SU-DHL-6 (cell line): ENCODE results near the gene PPARGC1A.

Experiments
- H2AFZ ChIP-seq: fragments of 200-600 bp; sonication (generic); 2 replicates; pipeline ENCODE4 v1.6.1; 2014; ENCODE audit warnings: low read depth, mild to moderate bottlenecking, moderate library complexity, mixed read lengths, antibody characterized with exemption, low read length; ENCODE audit not compliant: severe bottlenecking
- H3F3A ChIP-seq: fragments of 200-600 bp; shearing (Covaris generic); 2 replicates; pipeline ENCODE4 v1.6.0; 2016; ENCODE audit warnings: antibody characterized with exemption, mild to moderate bottlenecking; ENCODE audit not compliant: insufficient read depth
- H3K27ac ChIP-seq: fragments of 200-600 bp; sonication (generic); 2 replicates; pipeline ENCODE4 v1.5.1; 2016; ENCODE audit warnings: low read depth, mild to moderate bottlenecking, low read length, moderate library complexity, mixed read lengths
- H3K27me3 ChIP-seq: fragments of 200-600 bp; sonication (generic), shearing (Covaris generic); 2 replicates; pipeline ENCODE4 v1.6.0; 2014; ENCODE audit warnings: mild to moderate bottlenecking, low read length
- H3K36me3 ChIP-seq: fragments of 200-600 bp; sonication (generic); 2 replicates; pipeline ENCODE4 v1.6.1; 2014; ENCODE audit warnings: mild to moderate bottlenecking, low read length, mixed read lengths
- H3K4me2 ChIP-seq: fragments of 300-600, 200-600 bp; shearing (Covaris generic), sonication (generic); 2 replicates; pipeline ENCODE4 v1.6.0; 2014; ENCODE audit warnings: low read length, low read depth, mild to moderate bottlenecking; ENCODE audit not compliant: poor library complexity, severe bottlenecking
- H3K4me3 ChIP-seq: fragments of 200-600 bp; sonication (generic); 2 replicates; pipeline ENCODE4 v1.5.1; 2014; ENCODE audit warnings: antibody characterized with exemption, low read length, mild to moderate bottlenecking, mixed read lengths; ENCODE audit not compliant: insufficient read depth, poor library complexity, severe bottlenecking
- H3K79me2 ChIP-seq: fragments of 200-600 bp; sonication (generic); 2 replicates; pipeline ENCODE4 v1.6.1; 2014; ENCODE audit warnings: mild to moderate bottlenecking, low read length, moderate library complexity; ENCODE audit not compliant: insufficient read depth
- H3K9ac ChIP-seq: fragments of 200-600 bp; sonication (generic); 2 replicates; pipeline ENCODE4 v1.7.0; 2014; ENCODE audit warnings: mild to moderate bottlenecking, low read length
- H3K9me2 ChIP-seq: fragments of 200-600 bp; sonication (generic); replicated peaks from 2 replicates; pipeline ENCODE4 v1.6.1; 2014; ENCODE audit warnings: low read length; ENCODE audit not compliant: insufficient read depth
- H3K9me3 ChIP-seq: fragments of 200-600 bp; sonication (generic); 2 replicates; pipeline ENCODE4 v1.6.1; 2014; ENCODE audit warnings: low read length, mixed read lengths; ENCODE audit not compliant: insufficient read depth
- H4K20me1 ChIP-seq: fragments of 200-600 bp; sonication (generic); 2 replicates; pipeline ENCODE4 v1.6.1; 2014; ENCODE audit warnings: low read depth, mild to moderate bottlenecking, antibody characterized with exemption, low read length, moderate library complexity, mixed read lengths
- CTCF ChIP-seq: fragments of 200-600 bp; sonication (generic); IDR thresholded peaks from one replicate; pipeline ENCODE4 v1.5.1; 2017; ENCODE audit warnings: antibody characterized with exemption, mild to moderate bottlenecking, low read length, moderate library complexity; ENCODE audit not compliant: insufficient read depth, poor library complexity, severe bottlenecking
- EZH2phosphoT487 ChIP-seq: fragments of 200-600 bp; sonication (generic), shearing (Covaris generic); conservative IDR thresholded peaks from 2 replicates; pipeline ENCODE4 v1.6.1; 2018; ENCODE audit warnings: mild to moderate bottlenecking, antibody characterized with exemption, low read length, moderate library complexity, mixed read lengths

Gene PPARGC1A

DNA sequence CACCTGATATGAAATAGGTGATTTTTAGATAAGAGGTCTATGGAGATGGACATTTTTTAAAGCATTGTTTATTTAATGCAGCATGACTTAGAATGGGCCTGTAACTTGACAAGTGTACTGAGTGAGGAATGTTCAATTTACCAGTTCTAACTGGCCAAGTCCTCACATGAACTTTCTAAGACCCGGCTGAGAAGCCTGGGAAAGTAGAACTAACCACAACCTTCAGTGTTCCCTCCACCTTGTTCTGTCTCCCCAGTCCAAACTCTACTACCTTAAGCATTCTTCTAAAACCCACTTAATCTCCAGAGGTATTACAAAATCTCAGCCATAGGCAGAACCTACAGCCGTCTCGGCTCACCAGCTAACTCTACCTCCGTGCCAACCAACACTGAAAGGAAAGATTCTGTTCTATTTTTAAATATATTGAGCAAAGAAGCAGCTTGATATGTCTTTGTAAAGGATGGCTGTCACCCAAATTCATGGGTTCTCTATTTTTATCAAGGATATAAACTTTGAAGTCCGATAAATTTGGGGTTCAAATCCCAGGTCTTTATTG is 6.8 kb downstream of the PPARGC1A start:
- H3K4me3 ChIP-seq: no peak overlapping the region
- H3F3A ChIP-seq: no peaks in the 10 kb centered on the region
- no peak for TF ChIP-seq CTCF
- TF ChIP-seq EZH2phosphoT487: no peak
- no peak overlapping the region for H3K27ac ChIP-seq
- no peak overlapping the region for H3K9ac ChIP-seq
- H3K36me3 ChIP-seq: no peaks in the 10 kb centered on the region
- no peaks in the 10 kb centered on the region for H3K27me3 ChIP-seq
- no peak overlapping the region for H3K4me2 ChIP-seq
- H2AFZ ChIP-seq: no peak overlapping the region
- H4K20me1 ChIP-seq: no peaks in the 10 kb centered on the region
- H3K79me2 ChIP-seq: no peaks in the 10 kb centered on the region
- no peaks in the 10 kb centered on the region for H3K9me2 ChIP-seq
- no peaks in the 10 kb centered on the region for H3K9me3 ChIP-seq

DNA sequence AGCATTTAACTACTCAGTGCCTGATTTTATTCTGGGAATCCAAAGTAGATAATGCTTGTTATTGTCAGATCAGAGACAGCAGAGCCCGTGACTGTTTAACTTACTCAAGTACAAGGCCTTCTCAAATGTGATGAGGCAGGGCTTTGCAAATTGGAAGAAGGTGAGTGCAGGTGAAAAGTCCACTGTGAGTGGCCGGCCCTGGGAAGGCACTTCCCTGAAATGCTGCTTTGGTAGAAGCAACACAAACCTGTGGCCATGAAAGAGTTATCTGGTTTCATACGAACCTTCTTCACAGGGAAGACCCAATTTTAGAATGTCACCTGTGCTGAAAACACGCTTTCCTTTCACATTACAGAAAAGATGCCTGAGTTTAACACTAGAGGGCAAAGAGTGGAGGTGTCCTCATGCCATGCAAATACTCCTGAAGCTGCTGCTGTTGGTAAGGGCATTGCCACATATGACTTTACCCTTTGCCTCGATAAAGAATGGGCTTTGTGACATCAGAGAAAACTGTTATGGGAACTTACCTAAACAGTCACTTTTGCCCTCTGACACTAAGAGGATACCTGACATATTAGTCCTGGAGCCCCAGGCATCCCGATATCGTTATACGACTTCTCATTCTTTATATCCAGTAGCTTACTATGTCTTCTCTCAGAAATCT is 8.0 kb downstream of the PPARGC1A start:
- no peaks in the 10 kb centered on the region for H3K9me3 ChIP-seq
- TF ChIP-seq CTCF (no peak), EZH2phosphoT487 (no peak)
- H3K4me2 ChIP-seq: no peak overlapping the region
- H3F3A ChIP-seq: no peaks in the 10 kb centered on the region
- no peaks in the 10 kb centered on the region for H3K36me3 ChIP-seq
- no peaks in the 10 kb centered on the region for H3K9me2 ChIP-seq
- H4K20me1 ChIP-seq: no peaks in the 10 kb centered on the region
- no peak overlapping the region for H3K9ac ChIP-seq
- no peaks in the 10 kb centered on the region for H3K27me3 ChIP-seq
- no peak overlapping the region for H2AFZ ChIP-seq
- no peaks in the 10 kb centered on the region for H3K79me2 ChIP-seq
- no peak overlapping the region for H3K27ac ChIP-seq
- H3K4me3 ChIP-seq: no peak overlapping the region

GRCh38 chr4:23881052-23881501 is 8.8 kb downstream of the PPARGC1A start:
- Histone ChIP-seq H3K9me2 (no peaks in the 10 kb centered on the region), H2AFZ (no peak overlapping the region), H3K79me2 (no peaks in the 10 kb centered on the region), H3K4me3 (no peak overlapping the region), H3K4me2 (no peak overlapping the region), H3K36me3 (no peaks in the 10 kb centered on the region), H3F3A (no peaks in the 10 kb centered on the region), H4K20me1 (no peaks in the 10 kb centered on the region), H3K9me3 (no peaks in the 10 kb centered on the region), H3K9ac (no peak overlapping the region), H3K27me3 (no peaks in the 10 kb centered on the region), H3K27ac (no peak overlapping the region)
- TF ChIP-seq EZH2phosphoT487 (no peak), CTCF (no peak)
